ENCODE measurements around the gene CCNL2. TPM values are rescaled to one million over a fixed set of nuclear protein-coding genes. Genes with fewer than 3 reads are reported as not detected.

CCNL2 gene
- total RNA-seq, 4 donors from 2014 or later = 122 to 249 (median 142) TPM

- WGBS, 2 donors = 69 to 71% methylated on average over 29 of the region's 29 CpGs
- intact Hi-C loops (cut with DNase I; ENCODE audit: low total_unique reads) = no loop called here
- TF ChIP-seq CTCF (IDR thresholded peaks at IDR 0.05) = no peak
- no peak for TF ChIP-seq POLR2A (IDR thresholded peaks at IDR 0.05)
- H3K4me3 ChIP-seq (ENCODE audit: low read depth, poor library complexity, severe bottlenecking) = no peak overlapping the region
- DNase-seq (ENCODE audit: low spot score in 2 of 2) = no peak
These were observed 23.5 kb upstream of the CCNL2 start for GRCh38 chr1:1422465-1423244.

- intact Hi-C loops (cut with DNase I; ENCODE audit: low total_unique reads) = no loop called here
- TF ChIP-seq CTCF (IDR thresholded peaks at IDR 0.05) (no peak), POLR2A (IDR thresholded peaks at IDR 0.05) (no peak)
- no peak for DNase-seq (ENCODE audit: low spot score in 2 of 2)
- 81 to 90% methylated on average over 7 of the region's 7 CpGs for WGBS, 2 donors
- H3K4me3 ChIP-seq (ENCODE audit: low read depth, poor library complexity, severe bottlenecking) = no peak overlapping the region
These were observed 22.9 kb upstream of the CCNL2 start for GRCh38 chr1:1421907-1422464.

DNA sequence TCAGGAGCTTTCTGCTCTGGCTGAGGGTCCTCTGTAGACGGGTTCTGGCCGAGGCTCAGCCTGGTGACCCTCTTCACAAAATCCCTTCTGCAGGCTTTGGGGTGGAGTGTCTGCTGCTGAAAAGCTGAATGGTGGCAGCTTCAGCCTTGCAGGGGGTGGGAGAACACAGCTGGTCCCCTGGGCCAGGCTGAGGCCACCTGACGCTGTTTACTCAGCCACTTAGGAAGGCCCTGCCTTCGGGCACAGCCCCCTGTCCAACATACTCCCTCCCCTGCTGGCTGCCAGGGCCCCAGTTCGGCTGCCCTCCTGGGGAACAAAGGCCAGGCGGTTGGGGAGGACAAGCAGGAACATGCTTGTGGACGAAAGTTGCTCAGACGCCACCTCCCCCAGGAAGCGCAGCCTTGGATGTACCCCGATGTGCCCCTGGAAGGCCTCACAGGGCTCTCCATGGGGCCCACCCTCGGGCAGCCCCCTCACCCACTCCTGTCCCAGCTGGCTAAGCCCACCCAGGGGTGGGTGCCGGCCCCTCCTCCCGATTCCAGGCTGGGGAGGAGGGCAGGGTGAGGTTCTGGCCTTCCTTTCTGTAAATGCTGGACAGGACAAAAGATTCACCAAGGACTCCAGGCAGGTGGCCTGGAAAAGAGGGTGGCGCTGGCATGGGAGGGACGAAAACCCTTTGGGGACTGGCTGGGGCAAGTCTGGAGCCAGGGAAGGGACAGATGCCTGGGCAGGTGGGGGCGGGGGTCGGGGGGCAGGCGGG lies 22.2 kb upstream of the CCNL2 start, which contains the start of gene ANKRD65:
Gene ANKRD65, minus strand, starts transcription at position 130 of the 760 bp plus-strand sequence. CDS start 271 bp downstream, outside the sequence.
- DNase-seq (ENCODE audit: low spot score in 2 of 2) = no peak
- H3K4me3 ChIP-seq (ENCODE audit: low read depth, poor library complexity, severe bottlenecking) = no peak within 1 kb of the TSS
- WGBS, 2 donors = 65 to 76% methylated on average over 14 to 18 of the region's 18 CpGs
- TF ChIP-seq CTCF (IDR thresholded peaks at IDR 0.05) (no peak), POLR2A (IDR thresholded peaks at IDR 0.05) (no peak)
- intact Hi-C loops (cut with DNase I; ENCODE audit: low total_unique reads) = no loop called here

- intact Hi-C loops (cut with DNase I; ENCODE audit: low total_unique reads) = no loop called here
- no peak for TF ChIP-seq CTCF (IDR thresholded peaks at IDR 0.05)
- TF ChIP-seq POLR2A (IDR thresholded peaks at IDR 0.05) = no peak
- 63 to 73% methylated on average over 7 to 12 of the region's 12 CpGs for WGBS, 2 donors
- no peak overlapping the region for H3K4me3 ChIP-seq (ENCODE audit: low read depth, poor library complexity, severe bottlenecking)
- DNase-seq (ENCODE audit: low spot score in 2 of 2) = no peak
These were observed 21.6 kb upstream of the CCNL2 start for GRCh38 chr1:1420654-1421141.

GRCh38 chr1:1419813-1420653 lies 20.9 kb upstream of the CCNL2 start:
- no peak for TF ChIP-seq CTCF (IDR thresholded peaks at IDR 0.05)
- TF ChIP-seq POLR2A (IDR thresholded peaks at IDR 0.05) = no peak
- no peak for DNase-seq (ENCODE audit: low spot score in 2 of 2)
- no peak overlapping the region for H3K4me3 ChIP-seq (ENCODE audit: low read depth, poor library complexity, severe bottlenecking)
- intact Hi-C loops (cut with DNase I; ENCODE audit: low total_unique reads) = no loop called here
- WGBS, 2 donors = 5 to 32% methylated on average over 9 to 34 of the region's 112 CpGs

Measured in lower leg skin (tissue), 4 donors.